22Rv1 (cell line): ENCODE measurements around the gene FGF3.

Source experiments
- ZFX ChIP-seq: fragments of 450-650 bp; IDR thresholded peaks from 2 replicates; pipeline ENCODE4 v1.6.1; 2017; ENCODE audit warnings: antibody characterized with exemption, borderline replicate concordance
- TF ChIP-seq, protein P1 (sequence below): fragments of 450-650 bp; IDR thresholded peaks from 2 replicates; pipeline ENCODE4 v1.5.1; 2017; ENCODE audit warnings: mild to moderate bottlenecking

DNA sequence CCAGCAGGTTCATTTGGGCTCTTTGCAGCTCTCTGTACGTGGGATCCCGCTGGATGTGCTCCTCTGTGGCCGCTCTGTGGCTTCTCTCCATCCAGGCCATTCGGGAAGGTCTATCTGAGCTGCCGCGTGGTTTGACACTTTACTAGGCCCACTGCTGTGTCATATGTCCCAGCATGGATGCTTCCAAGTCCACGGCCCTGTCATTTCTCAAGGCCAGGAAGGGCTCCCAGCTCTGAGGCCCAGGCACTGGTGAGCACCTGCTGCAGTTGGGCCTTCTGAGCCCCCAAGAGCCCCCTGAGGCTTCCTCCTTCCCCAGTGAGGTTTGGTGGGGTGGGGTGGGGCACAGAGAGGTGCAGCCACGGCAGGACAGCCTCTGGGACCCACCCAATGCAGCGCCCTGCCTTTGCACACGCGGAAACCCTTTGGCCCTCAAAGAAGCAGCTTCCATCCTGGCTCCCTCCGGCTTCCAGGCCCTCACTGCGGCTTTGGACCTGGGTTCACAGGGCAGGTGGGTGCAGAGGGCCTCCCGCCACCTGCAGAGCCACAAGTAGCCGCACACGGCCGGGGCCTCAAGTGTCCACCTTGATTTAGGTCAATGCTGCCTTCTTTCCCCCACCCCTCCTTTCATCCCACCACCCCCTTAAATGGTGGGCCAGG lies 44.5 kb upstream of the FGF3 start:
- TF ChIP-seq, protein P1, sequence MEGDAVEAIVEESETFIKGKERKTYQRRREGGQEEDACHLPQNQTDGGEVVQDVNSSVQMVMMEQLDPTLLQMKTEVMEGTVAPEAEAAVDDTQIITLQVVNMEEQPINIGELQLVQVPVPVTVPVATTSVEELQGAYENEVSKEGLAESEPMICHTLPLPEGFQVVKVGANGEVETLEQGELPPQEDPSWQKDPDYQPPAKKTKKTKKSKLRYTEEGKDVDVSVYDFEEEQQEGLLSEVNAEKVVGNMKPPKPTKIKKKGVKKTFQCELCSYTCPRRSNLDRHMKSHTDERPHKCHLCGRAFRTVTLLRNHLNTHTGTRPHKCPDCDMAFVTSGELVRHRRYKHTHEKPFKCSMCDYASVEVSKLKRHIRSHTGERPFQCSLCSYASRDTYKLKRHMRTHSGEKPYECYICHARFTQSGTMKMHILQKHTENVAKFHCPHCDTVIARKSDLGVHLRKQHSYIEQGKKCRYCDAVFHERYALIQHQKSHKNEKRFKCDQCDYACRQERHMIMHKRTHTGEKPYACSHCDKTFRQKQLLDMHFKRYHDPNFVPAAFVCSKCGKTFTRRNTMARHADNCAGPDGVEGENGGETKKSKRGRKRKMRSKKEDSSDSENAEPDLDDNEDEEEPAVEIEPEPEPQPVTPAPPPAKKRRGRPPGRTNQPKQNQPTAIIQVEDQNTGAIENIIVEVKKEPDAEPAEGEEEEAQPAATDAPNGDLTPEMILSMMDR: no peak
- TF ChIP-seq ZFX: no peak
